Heart left ventricle (tissue), 16 donors: Measurements from ENCODE around the gene FAM83G. TPM values are rescaled to one million over a fixed set of nuclear protein-coding genes. Genes with fewer than 3 reads are reported as not detected.

Experiments used
- ATAC-seq, 4 donors: fragments of 200-7000 bp; cut with Tn5 transposase; one replicate each; pipeline ENCODE4 v1.9.1; 2020 to 2022; ENCODE audit warnings: moderate library complexity in 4 of 4, mild to moderate bottlenecking in 3 of 4, moderate number of reproducible peaks in 1 of 4
- DNase-seq, 5 donors: peaks; one replicate each; pipeline ENCODE4 v3.0.0-alpha.2; 2020
- H3K27ac ChIP-seq, 12 donors: fragments of 200-600 bp; sonication (generic) in 4 of 12; one replicate each; pipeline versions ENCODE4 v1.5.0 to v1.8.0; 2016 to 2022; ENCODE audit warnings: mild to moderate bottlenecking in 2 of 12
- H3K27me3 ChIP-seq, 9 donors: fragments of 200-600 bp; sonication (generic) in 2 of 9; one replicate each; pipeline versions ENCODE4 v1.5.1 to v1.8.0; 2016 to 2022; ENCODE audit warnings: mild to moderate bottlenecking in 3 of 9
- H3K36me3 ChIP-seq, 9 donors: fragments of 200-600 bp; sonication (generic) in 2 of 9; one replicate each; pipeline versions ENCODE4 v1.5.0 to v1.8.0; 2018 to 2022; ENCODE audit warnings: mild to moderate bottlenecking in 2 of 9
- H3K4me1 ChIP-seq, 12 donors: fragments of 200-600 bp; sonication (generic) in 4 of 12; one replicate each; pipeline versions ENCODE4 v1.5.0 to v1.8.0; 2016 to 2022; ENCODE audit warnings: mild to moderate bottlenecking in 3 of 12
- H3K4me3 ChIP-seq, 12 donors: fragments of 200-600 bp; sonication (generic) in 4 of 12; one replicate each; pipeline versions ENCODE4 v1.5.0 to v1.8.0; 2017 to 2022; ENCODE audit warnings: mild to moderate bottlenecking in 9 of 12, moderate library complexity in 4 of 12
- H3K9me3 ChIP-seq, 12 donors: fragments of 200-600 bp; sonication (generic) in 4 of 12; one replicate each; pipeline versions ENCODE4 v1.5.0 to v1.8.0; 2016 to 2022; ENCODE audit warnings: mild to moderate bottlenecking in 1 of 12
- CTCF ChIP-seq, 12 donors: fragments of 200-600 bp; sonication (generic) in 4 of 12; IDR thresholded peaks; one replicate each; pipeline versions ENCODE4 v1.5.0 to v1.8.0; 2018 to 2022; ENCODE audit warnings: antibody characterized with exemption in 12 of 12, mild to moderate bottlenecking in 5 of 12
- POLR2A ChIP-seq, 2 donors: fragments of 450-650 bp; IDR thresholded peaks; one replicate each; pipeline ENCODE4 v1.6.1; 2017; ENCODE audit warnings: antibody characterized with exemption in 2 of 2, mild to moderate bottlenecking in 2 of 2, moderate library complexity in 2 of 2
- WGBS, 4 donors: extraction: QIAGEN DNeasy Blood & Tissue Kit in 2 of 4; methylation state at CpG; one replicate each; pipeline versions ENCODE4 v1.1.5 to v1.1.7; 2013 to 2018; 5-methylcytosine and 5-hydroxymethylcytosine counted together
- intact Hi-C, 10 donors: fragments of 100-400 bp; cut with DNase I; formaldehyde crosslinking; loops; one replicate each; pipeline versions ENCODE4 v1.11.1 to v1.14.2; 2022
- polyA plus RNA-seq, 2 donors: library from polyadenylated mRNA; stranded (reverse); fragments of 200-250 nt; gene quantifications; one replicate each; pipeline ENCODE4 v1.2.3, GENCODE V29; 2013
- total RNA-seq, 9 donors: library from RNA; depleted of rRNA in 2 of 9; stranded (reverse); fragments of >200 nt in 2 of 9; fragmentation: NEBNext Ultra II Directional in 3 of 9; extraction: Animal tissue kit (Norgen Biotek cat#: 25700) in 3 of 9; gene quantifications; one replicate each; pipeline versions ENCODE4 v1.1.0 to v1.2.4, GENCODE V29; 2016 to 2023
- donor health status: ischemic (EF 13 %, LVEDD 7.1; RV severe dilation, severe dysfunction).
- donor health status: healthy with polysubstance abuse.
- donor health status: DM: no; HTN: yes; CAD: no.
- donor health status: DM: no; HTN: no; CAD: no.
- donor health status: ischemic (EF 25% LVEDD 6.9; RV normal size, moderate dysfunction).
- donor health status: ischemic (EF 25% LVEDD 5.7; RV mildly dilated, moderate dysfunction).
- donor health status: healthy.
- donor health status: DM: yes; HTN: yes; CAD: no.
- donor health status: ischemic (EF 35%, LVEDD 5.7; RV mildly dilated, moderate dysfunction).
- donor health status: nonischemic (EF 11% LVEDD 7.7; RV severe dilation, severe dysfunction).
- donor health status: DM: yes; HTN: yes; CAD: no.
- donor health status: PGD.
- donor health status: ischemic (EF 29% LVEDD 5.4; RV normal size, mild dysfunction).
- donor health status: nonischemic (EF 23%, LVEDD 6.1; RV moderate dilation, normal function).

FAM83G gene
- total and polyA plus RNA-seq, 11 donors, result 1.2 to 12.8 (median 1.8) TPM

- Histone ChIP-seq H3K27ac (no peak overlapping the region), H3K9me3 (peaks cover 0 to 18% (median 4%) of the 10 kb centered on the region in 12 donors), H3K4me1 (peaks cover 0 to 9% (median 0%) of the 10 kb centered on the region in 12 donors), H3K36me3 (no peaks in the 10 kb centered on the region), H3K4me3 (no peak overlapping the region), H3K27me3 (no peaks in the 10 kb centered on the region)
- TF ChIP-seq CTCF (IDR thresholded peaks at IDR 0.05), result no peak
- TF ChIP-seq POLR2A (IDR thresholded peaks at IDR 0.05), result no peak
- DNase-seq (no peak), ATAC-seq (no peak)
- WGBS, 4 donors, result 85 to 89% (median 87%) methylated on average over 3 of the region's 3 CpGs
- intact Hi-C loops, result no loop called here
Measured at GRCh38 chr17:18995220-18995619, 9.3 kb downstream of the FAM83G start.

DNA sequence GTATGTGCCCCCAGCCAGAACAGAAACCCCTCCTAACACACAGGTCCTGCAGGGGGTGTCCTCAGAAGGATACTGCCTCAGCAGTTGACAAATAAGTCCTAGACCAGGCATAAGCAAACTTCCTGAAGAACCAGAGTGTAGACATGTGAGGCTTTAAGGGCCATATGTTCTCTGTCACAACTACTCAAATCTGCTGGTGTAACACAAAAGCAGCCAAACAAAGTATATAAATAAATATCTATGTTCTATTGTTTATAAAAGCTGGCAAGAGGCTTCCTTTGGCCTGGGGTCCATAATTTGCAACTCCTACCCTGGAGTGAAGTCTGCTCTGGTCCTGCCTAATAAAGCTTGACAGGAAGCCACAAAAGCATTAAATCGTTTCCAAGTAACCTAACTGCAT, 9.9 kb downstream of the FAM83G start:
- WGBS, 4 donors, result 33 to 53% (median 43%) methylated on average over 1 of the region's 1 CpG
- no peak for ATAC-seq
- no peak overlapping the region for H3K27ac ChIP-seq

GRCh38 chr17:18993905-18994526, 10.5 kb downstream of the FAM83G start:
- Histone ChIP-seq H3K4me1 (peaks cover 0 to 9% (median 0%) of the 10 kb centered on the region in 12 donors), H3K9me3 (peaks cover 0 to 18% (median 4%) of the 10 kb centered on the region in 12 donors), H3K27me3 (no peaks in the 10 kb centered on the region), H3K36me3 (no peaks in the 10 kb centered on the region), H3K4me3 (no peak overlapping the region), H3K27ac (no peak overlapping the region)
- TF ChIP-seq POLR2A (IDR thresholded peaks at IDR 0.05) (no peak), CTCF (IDR thresholded peaks at IDR 0.05) (no peak)
- WGBS, 4 donors, result 76 to 81% (median 79%) methylated on average over 16 of the region's 16 CpGs
- intact Hi-C loops, result no loop called here
- ATAC-seq, result no peak
- DNase-seq, result no peak

More for the DNA sequence above, 9.9 kb downstream of the FAM83G start:
- Histone ChIP-seq H3K27me3 (no peaks in the 10 kb centered on the region), H3K4me1 (peaks cover 0 to 9% (median 0%) of the 10 kb centered on the region in 12 donors), H3K4me3 (no peak overlapping the region), H3K36me3 (no peaks in the 10 kb centered on the region), H3K9me3 (peaks cover 0 to 18% (median 4%) of the 10 kb centered on the region in 12 donors)
- intact Hi-C loops, result no loop called here
- DNase-seq, result no peak
- TF ChIP-seq CTCF (IDR thresholded peaks at IDR 0.05) (no peak), POLR2A (IDR thresholded peaks at IDR 0.05) (no peak)

GRCh38 chr17:18992454-18993130, 12.0 kb downstream of the FAM83G start:
- 77 to 87% (median 82%) methylated on average over 14 to 22 of the region's 22 CpGs for WGBS, 4 donors
- H3K4me3 ChIP-seq, result no peak overlapping the region
- H3K9me3 ChIP-seq, result peaks cover 0 to 18% (median 4%) of the 10 kb centered on the region in 12 donors
- DNase-seq, result no peak
- TF ChIP-seq CTCF (IDR thresholded peaks at IDR 0.05) (no peak), POLR2A (IDR thresholded peaks at IDR 0.05) (no peak)
- H3K36me3 ChIP-seq, result no peaks in the 10 kb centered on the region
- no peak overlapping the region for H3K27ac ChIP-seq
- peaks cover 0 to 9% (median 0%) of the 10 kb centered on the region in 12 donors for H3K4me1 ChIP-seq
- no peak for ATAC-seq
- H3K27me3 ChIP-seq, result no peaks in the 10 kb centered on the region
- intact Hi-C loops, result no loop called here
